Measurements from ENCODE around the gene PTPRT. TPM values are rescaled to one million over a fixed set of nuclear protein-coding genes. Genes with fewer than 3 reads are reported as not detected.

Gene PTPRT
- total and polyA plus RNA-seq, 2 of the 13 experiments (the other 11 are each of a cell fraction or from before 2014, with no cell fraction given), result under 0.01 to 0.09 TPM

DNA sequence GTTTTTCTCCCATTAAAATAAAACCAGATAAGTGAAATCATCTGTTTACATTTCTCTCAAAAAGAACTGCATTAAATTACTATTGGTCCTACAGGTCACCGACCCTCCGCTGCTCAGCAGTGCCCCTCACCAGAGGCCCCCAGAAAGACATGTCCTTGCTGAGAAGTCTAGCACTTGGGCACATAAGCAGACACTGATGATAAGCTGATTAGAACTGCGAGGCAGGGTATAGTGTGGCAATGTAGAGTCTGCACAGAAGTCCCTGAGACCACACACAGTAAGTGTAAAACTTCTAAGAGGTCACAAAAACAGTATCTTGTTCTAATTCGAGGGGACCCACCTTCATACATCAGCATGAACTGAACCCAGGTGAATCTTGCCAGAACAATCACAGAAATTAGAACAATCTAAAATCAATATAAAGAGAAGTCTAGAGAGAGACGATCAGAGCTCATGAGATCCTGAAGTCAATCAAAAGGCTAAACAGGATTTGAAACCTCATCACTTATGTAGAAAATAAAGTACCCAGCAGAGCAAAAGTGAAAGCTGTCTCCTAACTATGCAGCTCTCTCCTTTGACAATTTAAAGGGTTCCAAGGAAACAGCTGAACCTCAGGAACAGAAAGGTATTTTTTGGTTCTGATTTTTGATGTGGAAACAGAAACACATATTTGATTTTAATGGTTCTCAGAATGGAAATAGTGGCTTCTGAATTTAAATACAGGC lies 182.9 kb downstream of the PTPRT start:
- DNase-seq (ENCODE audit: low spot score), result no peak
- Histone ChIP-seq H3K79me2 (ENCODE audit: insufficient read depth, low read length) (no peaks in the 10 kb centered on the region), H3K4me3 (replicated peaks in 1 of 3; ENCODE audit: insufficient read depth in 1 of 3, low read depth in 2 of 3, low read length in 3 of 3) (no peak overlapping the region), H3K4me2 (ENCODE audit: low read depth, low read length) (no peak overlapping the region), H3K36me3 (replicated peaks in 1 of 2; ENCODE audit: control insufficient read depth in 1 of 2, insufficient read depth in 2 of 2, low read length in 2 of 2) (no peaks in the 10 kb centered on the region), H3K9ac (ENCODE audit: insufficient read depth, low read depth, low read length) (no peak overlapping the region), H3K27ac (ENCODE audit: extremely low read length, insufficient read depth, low read length) (no peak overlapping the region), H3K4me1 (ENCODE audit: insufficient read depth, low read length) (no peaks in the 10 kb centered on the region), H3K27me3 (ENCODE audit: control insufficient read depth in 1 of 2, insufficient read depth in 2 of 2, low read length in 2 of 2) (no peaks in the 10 kb centered on the region), H4K20me1 (ENCODE audit: insufficient read depth, low read length) (no peaks in the 10 kb centered on the region), H2AFZ (ENCODE audit: low read length) (no peak overlapping the region), H3K9me3 (ENCODE audit: low read length) (peaks cover 14% of the 10 kb centered on the region; the same call in 1 of the 2 replicates)
- 2% methylated on average over 5 of the region's 5 CpGs for WGBS (ENCODE audit: low lambda C conversion rate)
- ChIA-PET CTCF (ENCODE audit: low intra/inter-chr PET ratio, low total read pairs) (no interaction called here), POLR2A (no interaction called here)
- in situ Hi-C loops (cut with HindIII; ENCODE audit: extremely low pct_ligation_motif_present, low pct_unique_long_range_greater_than_20kb) (no loop called here), intact Hi-C loops (cut with micrococcal nuclease; ENCODE audit: unreplicated experiment) (no loop called here)
- no peak for FAIRE-seq
- no TSS peak for BruUV-seq (replicated peaks)
- no peak for ATAC-seq
- TF ChIP-seq HNRNPK (IDR thresholded peaks at IDR 0.05; ENCODE audit: low read depth, low read length, poor library complexity, severe bottlenecking) (no peak), ZNF281 (CRISPR knock-in tag; IDR thresholded peaks at IDR 0.05; ENCODE audit: borderline replicate concordance) (no peak), PRMT3 (CRISPR knock-in tag; IDR thresholded peaks at IDR 0.05; ENCODE audit: borderline replicate concordance, low read depth) (no peak), TMF1 (CRISPR knock-in tag; IDR thresholded peaks at IDR 0.05; ENCODE audit: low read depth) (no peak), DNMT3B (CRISPR knock-in tag; conservative IDR thresholded peaks at IDR 0.05) (no peak), FUBP1 (CRISPR knock-in tag; IDR thresholded peaks at IDR 0.05; ENCODE audit: borderline replicate concordance) (no peak), MAFF (IDR thresholded peaks at IDR 0.05; ENCODE audit: low read depth, low read length) (no peak), HMG20A (CRISPR knock-in tag; IDR thresholded peaks at IDR 0.05; ENCODE audit: borderline replicate concordance) (no peak), TAF1 (CRISPR knock-in tag; IDR thresholded peaks at IDR 0.05) (no peak)
- TF ChIP-seq, protein P1, sequence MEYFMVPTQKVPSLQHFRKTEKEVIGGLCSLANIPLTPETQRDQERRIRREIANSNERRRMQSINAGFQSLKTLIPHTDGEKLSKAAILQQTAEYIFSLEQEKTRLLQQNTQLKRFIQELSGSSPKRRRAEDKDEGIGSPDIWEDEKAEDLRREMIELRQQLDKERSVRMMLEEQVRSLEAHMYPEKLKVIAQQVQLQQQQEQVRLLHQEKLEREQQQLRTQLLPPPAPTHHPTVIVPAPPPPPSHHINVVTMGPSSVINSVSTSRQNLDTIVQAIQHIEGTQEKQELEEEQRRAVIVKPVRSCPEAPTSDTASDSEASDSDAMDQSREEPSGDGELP (IDR thresholded peaks at IDR 0.05; ENCODE audit: borderline replicate concordance, low read depth), result no peak
- TF ChIP-seq, protein P2, sequence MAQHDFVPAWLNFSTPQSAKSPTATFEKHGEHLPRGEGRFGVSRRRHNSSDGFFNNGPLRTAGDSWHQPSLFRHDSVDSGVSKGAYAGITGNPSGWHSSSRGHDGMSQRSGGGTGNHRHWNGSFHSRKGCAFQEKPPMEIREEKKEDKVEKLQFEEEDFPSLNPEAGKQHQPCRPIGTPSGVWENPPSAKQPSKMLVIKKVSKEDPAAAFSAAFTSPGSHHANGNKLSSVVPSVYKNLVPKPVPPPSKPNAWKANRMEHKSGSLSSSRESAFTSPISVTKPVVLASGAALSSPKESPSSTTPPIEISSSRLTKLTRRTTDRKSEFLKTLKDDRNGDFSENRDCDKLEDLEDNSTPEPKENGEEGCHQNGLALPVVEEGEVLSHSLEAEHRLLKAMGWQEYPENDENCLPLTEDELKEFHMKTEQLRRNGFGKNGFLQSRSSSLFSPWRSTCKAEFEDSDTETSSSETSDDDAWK (CRISPR knock-in tag; IDR thresholded peaks at IDR 0.05), result no peak
- TF ChIP-seq, protein P3, sequence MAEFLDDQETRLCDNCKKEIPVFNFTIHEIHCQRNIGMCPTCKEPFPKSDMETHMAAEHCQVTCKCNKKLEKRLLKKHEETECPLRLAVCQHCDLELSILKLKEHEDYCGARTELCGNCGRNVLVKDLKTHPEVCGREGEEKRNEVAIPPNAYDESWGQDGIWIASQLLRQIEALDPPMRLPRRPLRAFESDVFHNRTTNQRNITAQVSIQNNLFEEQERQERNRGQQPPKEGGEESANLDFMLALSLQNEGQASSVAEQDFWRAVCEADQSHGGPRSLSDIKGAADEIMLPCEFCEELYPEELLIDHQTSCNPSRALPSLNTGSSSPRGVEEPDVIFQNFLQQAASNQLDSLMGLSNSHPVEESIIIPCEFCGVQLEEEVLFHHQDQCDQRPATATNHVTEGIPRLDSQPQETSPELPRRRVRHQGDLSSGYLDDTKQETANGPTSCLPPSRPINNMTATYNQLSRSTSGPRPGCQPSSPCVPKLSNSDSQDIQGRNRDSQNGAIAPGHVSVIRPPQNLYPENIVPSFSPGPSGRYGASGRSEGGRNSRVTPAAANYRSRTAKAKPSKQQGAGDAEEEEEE (CRISPR knock-in tag; IDR thresholded peaks at IDR 0.05; ENCODE audit: borderline replicate concordance), result no peak
